SK-N-SH (cell line): Measurements from ENCODE around the gene PRKN. TPM values are rescaled to one million over a fixed set of nuclear protein-coding genes. Genes with fewer than 3 reads are reported as not detected.

Source experiments
- CTCF ChIA-PET: fragments of 300-600, 350-600 bp; formaldehyde crosslinking; extraction: SDS; loops from one replicate; lab custom pipeline; 2021; lab: Yijun Ruan, JAX
- POLR2A ChIA-PET: fragments of 350-600 bp; sonication (Branson Sonifier 250); formaldehyde crosslinking; extraction: SDS; loops from one replicate; lab custom pipeline; 2020; ENCODE audit warnings: antibody characterized with exemption, inconsistent platforms; lab: Yijun Ruan, JAX
- DNase-seq: peaks from one replicate; pipeline ENCODE4 v3.0.0; 2012
- H2AFZ ChIP-seq: fragments of 200-600 bp; sonication (generic); 2 replicates; pipeline ENCODE4 v1.8.1; 2016; ENCODE audit warnings: antibody characterized with exemption, mild to moderate bottlenecking, low read depth
- H3F3A ChIP-seq: fragments of 200-600 bp; sonication (generic); replicated peaks from 2 replicates; pipeline ENCODE3; 2016; ENCODE audit warnings: antibody characterized with exemption, mild to moderate bottlenecking; ENCODE audit not compliant: insufficient read depth
- H3K27ac ChIP-seq, 2 experiments: fragments of 200-500 bp in 1 of 2; fragments of 200-600 bp in 1 of 2; sonication (Bioruptor generic) in 1 of 2; sonication (generic), shearing (Covaris generic) in 1 of 2; 2 replicates each; pipeline versions ENCODE4 v1.5.1 to v1.6.1; 2014 to 2016; ENCODE audit warnings: low read depth in 2 of 2, inconsistent platforms in 1 of 2, low read length in 1 of 2, mild to moderate bottlenecking in 1 of 2, mixed read lengths in 1 of 2
- H3K27me3 ChIP-seq: fragments of 200-600 bp; sonication (generic), shearing (Covaris generic); 2 replicates; pipeline ENCODE4 v1.6.1; 2016; ENCODE audit warnings: mixed run types; ENCODE audit not compliant: insufficient read depth
- H3K36me3 ChIP-seq, 2 experiments: fragments of 200-500 bp in 1 of 2; fragments of 200-600 bp in 1 of 2; sonication (Bioruptor generic) in 1 of 2; sonication (generic) in 1 of 2; replicated peaks in 1 of 2; 2 replicates each; pipeline versions ENCODE3 to v1.5.1; 2014 to 2016; ENCODE audit warnings: low read length in 1 of 2, mild to moderate bottlenecking in 1 of 2; ENCODE audit not compliant: insufficient read depth in 2 of 2, control insufficient read depth in 1 of 2
- H3K4me1 ChIP-seq, 2 experiments: fragments of 200-500 bp in 1 of 2; fragments of 200-600 bp in 1 of 2; sonication (Bioruptor generic) in 1 of 2; sonication (generic), shearing (Covaris generic) in 1 of 2; 2 replicates each; pipeline versions ENCODE4 v1.5.1 to v1.6.1; 2014 to 2016; ENCODE audit warnings: low read depth in 1 of 2, low read length in 1 of 2, mixed run types in 1 of 2; ENCODE audit not compliant: insufficient read depth in 2 of 2, control insufficient read depth in 1 of 2
- H3K4me2 ChIP-seq: fragments of 200-600 bp; sonication (generic), shearing (Covaris generic); 2 replicates; pipeline ENCODE4 v1.6.1; 2017; ENCODE audit warnings: mixed run types
- H3K4me3 ChIP-seq, 2 experiments: fragments of 200-500 bp in 1 of 2; fragments of 200-600 bp in 1 of 2; sonication (Bioruptor generic) in 1 of 2; sonication (generic), shearing (Covaris generic) in 1 of 2; 2 replicates each; pipeline versions ENCODE4 v1.5.1 to v1.8.1; 2014 to 2016; ENCODE audit warnings: low read depth in 2 of 2, inconsistent platforms in 1 of 2, low read length in 1 of 2, mild to moderate bottlenecking in 1 of 2, mixed read lengths in 1 of 2, moderate library complexity in 1 of 2
- H3K79me2 ChIP-seq: fragments of 200-600 bp; sonication (generic); 2 replicates; pipeline ENCODE4 v1.8.1; 2017; ENCODE audit warnings: mild to moderate bottlenecking; ENCODE audit not compliant: insufficient read depth
- H3K9ac ChIP-seq: fragments of 200-600 bp; sonication (generic); 2 replicates; pipeline ENCODE4 v1.6.1; 2017; ENCODE audit warnings: mixed run types
- H3K9me2 ChIP-seq: fragments of 200-600 bp; sonication (generic); 2 replicates; pipeline ENCODE4 v1.6.1; 2017; ENCODE audit warnings: mixed run types
- H3K9me3 ChIP-seq: fragments of 200-600 bp; sonication (generic); 2 replicates; pipeline ENCODE4 v1.6.1; 2017; ENCODE audit warnings: mixed run types, mild to moderate bottlenecking, moderate library complexity
- H4K20me1 ChIP-seq: fragments of 200-600 bp; sonication (generic); 2 replicates; pipeline ENCODE4 v1.6.1; 2017; ENCODE audit warnings: mild to moderate bottlenecking, mixed run types; ENCODE audit not compliant: insufficient read depth
- CHD2 ChIP-seq: fragments of 150-350 bp; IDR thresholded peaks from 2 replicates; pipeline ENCODE4 v1.6.1; 2018; ENCODE audit warnings: low read length; ENCODE audit not compliant: partially characterized antibody
- CTCF ChIP-seq: fragments of 200-600 bp; sonication (generic); IDR thresholded peaks from 2 replicates; pipeline ENCODE4 v1.6.1; 2017; ENCODE audit warnings: antibody characterized with exemption, mild to moderate bottlenecking, moderate library complexity
- ELF1 ChIP-seq: IDR thresholded peaks from 2 replicates; pipeline ENCODE4 v1.4.0; 2012
- EP300 ChIP-seq, 2 experiments: IDR thresholded peaks; 2 replicates each; pipeline versions ENCODE4 v1.4.0 to v1.6.1; 2012; ENCODE audit warnings: borderline replicate concordance in 1 of 2, low read depth in 1 of 2, low read length in 1 of 2
- FOXJ3 ChIP-seq: sonication (generic); formaldehyde crosslinking; IDR thresholded peaks from 2 replicates; pipeline ENCODE4 v1.5.1; 2020; ENCODE audit warnings: mild to moderate bottlenecking, missing genetic modification reagents
- FOXM1 ChIP-seq: IDR thresholded peaks from 2 replicates; pipeline ENCODE4 v1.4.0; 2012; ENCODE audit warnings: low read depth, mild to moderate bottlenecking
- JUND ChIP-seq: IDR thresholded peaks from 2 replicates; pipeline ENCODE4 v1.4.0; 2012
- MAX ChIP-seq: IDR thresholded peaks from 2 replicates; pipeline ENCODE4 v1.4.0; 2012; ENCODE audit warnings: low read depth
- MEF2A ChIP-seq: IDR thresholded peaks from 2 replicates; pipeline ENCODE4 v1.4.0; 2012; ENCODE audit warnings: low read depth, borderline replicate concordance
- MXI1 ChIP-seq: IDR thresholded peaks from 2 replicates; pipeline ENCODE4 v1.6.1; 2012; ENCODE audit warnings: mild to moderate bottlenecking, low read depth, low read length, improper control_type of control experiment
- NRF1 ChIP-seq: IDR thresholded peaks from 2 replicates; pipeline ENCODE4 v1.6.1; 2012; ENCODE audit warnings: low read depth, mild to moderate bottlenecking, low read length
- PBX3 ChIP-seq: IDR thresholded peaks from 2 replicates; pipeline ENCODE4; 2012
- RCOR1 ChIP-seq: fragments of 150-350 bp; IDR thresholded peaks from 2 replicates; pipeline ENCODE4 v1.6.1; 2017; ENCODE audit warnings: antibody characterized with exemption, low read length
- RFX5 ChIP-seq: IDR thresholded peaks from 2 replicates; pipeline ENCODE4 v1.6.1; 2012; ENCODE audit warnings: mild to moderate bottlenecking, improper control_type of control experiment, low read length
- RXRA ChIP-seq: IDR thresholded peaks from 2 replicates; pipeline ENCODE4 v1.4.0; 2012; ENCODE audit warnings: low read depth, mild to moderate bottlenecking, borderline replicate concordance
- TAF1 ChIP-seq: IDR thresholded peaks from 2 replicates; pipeline ENCODE4 v1.6.1; 2012; ENCODE audit warnings: low read depth, mild to moderate bottlenecking, low read length, moderate library complexity, borderline replicate concordance
- YY1 ChIP-seq: IDR thresholded peaks from 2 replicates; pipeline ENCODE4 v1.4.0; 2012; ENCODE audit warnings: low read depth, mild to moderate bottlenecking
- WGBS: methylation state at CpG from one replicate; pipeline ENCODE4 v1.1.6; 2017; ENCODE audit warnings: low lambda C conversion rate; 5-methylcytosine and 5-hydroxymethylcytosine counted together
- polyA plus RNA-seq, 3 experiments: library from polyadenylated mRNA; depleted of rRNA; stranded (reverse); fragments of >200 nt; gene quantifications; 2 replicates each; pipeline ENCODE4 v1.2.3, GENCODE V29; 2012

PRKN gene
- polyA plus RNA-seq, 1 of the 3 experiments (the other 2 are of a cell fraction) = 0.76 TPM

GRCh38 chr6:162118706-162119105, 608.9 kb downstream of the PRKN start:
- H2AFZ ChIP-seq = no peak overlapping the region
- DNase-seq = no peak
- ChIA-PET CTCF (no interaction called here), POLR2A (no interaction called here)
- H3K4me3 ChIP-seq = no peak overlapping the region
- no peaks in the 10 kb centered on the region for H3F3A ChIP-seq
- H4K20me1 ChIP-seq = no peaks in the 10 kb centered on the region
- H3K4me2 ChIP-seq = no peak overlapping the region
- H3K4me1 ChIP-seq = no peaks in the 10 kb centered on the region
- no peaks in the 10 kb centered on the region for H3K9me3 ChIP-seq
- H3K27me3 ChIP-seq = no peaks in the 10 kb centered on the region
- H3K36me3 ChIP-seq = no peaks in the 10 kb centered on the region
- TF ChIP-seq CTCF (no peak), NRF1 (no peak), RFX5 (no peak), JUND (no peak), RCOR1 (no peak), ELF1 (no peak), YY1 (no peak), FOXJ3 (no peak), CHD2 (no peak), MXI1 (no peak), FOXM1 (no peak), MEF2A (no peak), MAX (no peak), TAF1 (no peak), EP300 (IDR thresholded peaks at IDR 0.05; ENCODE audit: borderline replicate concordance in 1 of 2, low read depth in 1 of 2, low read length in 1 of 2) (no peak), RXRA (no peak)
- no peaks in the 10 kb centered on the region for H3K9me2 ChIP-seq
- H3K79me2 ChIP-seq = no peaks in the 10 kb centered on the region
- no peak overlapping the region for H3K27ac ChIP-seq
- 39% methylated on average over 5 of the region's 5 CpGs for WGBS
- no peak overlapping the region for H3K9ac ChIP-seq

GRCh38 chr6:162116902-162117525, 610.6 kb downstream of the PRKN start:
- no peak overlapping the region for H2AFZ ChIP-seq

More at GRCh38 chr6:162116902-162117525, 610.6 kb downstream of the PRKN start:
- H3K4me1 ChIP-seq = no peaks in the 10 kb centered on the region
- no peaks in the 10 kb centered on the region for H3K9me3 ChIP-seq
- TF ChIP-seq PBX3 = no peak
- TF ChIP-seq, all 33 proteins: peak for 0
- Histone ChIP-seq H4K20me1 (no peaks in the 10 kb centered on the region), H3K79me2 (no peaks in the 10 kb centered on the region), H3K4me2 (no peak overlapping the region), H3K9me2 (no peaks in the 10 kb centered on the region), H3K9ac (no peak overlapping the region), H3F3A (no peaks in the 10 kb centered on the region), H3K36me3 (no peaks in the 10 kb centered on the region), H3K4me3 (no peak overlapping the region), H3K27me3 (no peaks in the 10 kb centered on the region), H3K27ac (no peak overlapping the region)
- ChIA-PET POLR2A (no interaction called here), CTCF (interaction anchor here (0.7 kb wide), 1 partner anchor 644 kb away, joined by 3 read pairs; no protein-coding TSS in a partner anchor)
- 53% methylated on average over 7 of the region's 7 CpGs for WGBS
- DNase-seq = no peak
